NOMO-1 (cell line): ENCODE data around the gene MMP17.
"Not testable (repeated sequence)": the region's sequence is repeated elsewhere in the genome, so short reads cannot be mapped to it uniquely, and the experiment has no call there.

Source experiments
- DNase-seq, 2 experiments: peaks; one replicate each; lab custom pipeline; 2025; ENCODE audit not compliant: unreplicated experiment in 2 of 2; lab: John Stamatoyannopoulos, UW

MMP17 gene

GRCh38 chr12:131799828-131800593, 28.2 kb upstream of the MMP17 start:
- DNase-seq, result no peak

DNA sequence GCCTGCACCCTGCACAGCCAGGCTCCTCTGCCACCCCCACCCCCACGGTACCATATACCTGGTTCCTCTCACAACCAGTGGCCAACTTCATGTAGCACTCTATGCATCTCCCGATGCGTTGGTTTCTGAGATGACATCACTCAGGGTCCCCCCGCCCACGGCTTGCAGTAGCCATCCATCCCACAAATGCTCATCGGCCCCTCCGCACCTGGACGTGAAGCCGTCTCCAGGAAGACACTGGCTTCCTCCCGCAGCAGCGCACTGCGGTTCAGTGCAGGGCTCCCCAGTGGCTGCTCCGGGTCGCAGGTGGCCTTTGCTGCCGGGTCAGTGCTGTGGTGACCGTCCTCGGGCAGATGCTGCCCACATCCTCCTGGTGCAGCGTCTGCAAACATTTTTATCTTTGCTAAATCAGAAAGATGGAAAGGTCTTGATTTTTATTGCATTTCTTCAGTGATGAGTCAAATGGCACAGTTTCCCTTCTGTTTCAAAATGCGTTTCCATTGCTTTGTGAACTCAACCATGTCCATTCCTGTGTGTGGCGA, 27.5 kb upstream of the MMP17 start:
- no peak for DNase-seq

DNA sequence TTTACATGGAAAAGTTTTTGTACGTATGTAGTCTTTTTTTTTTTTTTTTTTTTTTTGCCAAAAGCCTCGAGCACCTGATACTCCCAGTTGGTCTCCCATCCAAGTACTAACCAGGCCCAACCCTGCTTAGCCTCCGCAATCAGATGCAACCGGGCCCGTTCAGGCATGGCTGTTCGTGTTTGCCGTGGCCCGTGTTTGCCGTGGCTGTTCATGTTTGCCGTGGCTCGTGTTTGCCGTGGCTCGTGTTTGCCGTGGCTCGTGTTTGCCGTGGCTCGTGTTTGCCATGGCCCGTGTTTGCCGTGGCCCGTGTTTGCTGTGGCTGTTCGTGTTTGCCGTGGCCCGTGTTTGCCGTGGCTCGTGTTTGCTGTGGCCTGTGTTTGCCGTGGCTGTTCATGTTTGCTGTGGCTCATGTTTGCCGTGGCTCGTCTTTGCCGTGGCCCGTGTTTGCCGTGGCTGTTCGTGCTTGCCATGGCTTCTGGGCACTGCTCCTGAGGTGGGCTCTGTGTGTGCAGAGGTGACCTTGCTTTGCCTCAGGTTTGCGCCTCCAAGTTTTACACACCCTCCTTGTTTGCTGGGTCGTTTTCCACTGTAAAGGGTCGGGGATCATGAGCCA, 26.8 kb upstream of the MMP17 start:
- no peak for DNase-seq

GRCh38 chr12:131803961-131804521, 24.2 kb upstream of the MMP17 start:
- no peak for DNase-seq

DNA sequence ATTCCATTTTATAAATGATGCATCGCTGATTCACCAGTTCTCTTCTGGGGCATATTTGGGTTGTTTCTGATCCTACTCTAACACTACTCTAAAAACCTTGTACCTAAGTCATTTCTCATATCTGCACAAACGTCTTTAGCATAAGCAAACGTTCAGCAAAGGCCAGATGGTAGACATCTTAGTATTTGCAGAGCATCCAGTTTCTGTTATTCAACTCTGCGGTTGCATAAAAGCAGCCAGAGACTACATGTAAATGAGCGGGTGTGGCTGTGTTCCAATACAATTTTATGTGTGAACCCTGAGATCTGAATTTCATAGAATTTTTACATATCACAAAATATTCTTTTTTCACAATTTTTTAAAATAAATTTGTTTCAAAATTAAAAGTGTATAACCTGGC, 22.8 kb upstream of the MMP17 start:
- no peak for DNase-seq

DNA sequence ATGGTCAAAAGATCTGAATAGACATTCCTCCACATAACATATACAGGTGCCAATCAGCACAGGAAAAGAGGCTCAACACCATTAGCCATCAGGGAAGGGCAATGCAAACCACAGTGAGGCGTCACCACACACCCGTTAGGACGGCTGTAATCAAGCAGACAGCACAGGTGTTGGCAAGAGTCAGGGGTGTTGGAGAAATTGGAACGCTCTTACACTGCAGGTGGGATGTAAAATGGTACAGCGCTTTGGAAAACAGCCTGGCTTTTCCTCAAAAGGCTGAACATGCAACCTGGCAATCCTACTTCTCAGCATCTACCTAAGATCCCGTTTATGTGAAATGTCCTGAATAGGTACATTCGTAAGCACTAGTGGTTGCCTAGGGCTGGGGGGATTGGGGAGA, 21.5 kb upstream of the MMP17 start:
- no peak for DNase-seq

DNA sequence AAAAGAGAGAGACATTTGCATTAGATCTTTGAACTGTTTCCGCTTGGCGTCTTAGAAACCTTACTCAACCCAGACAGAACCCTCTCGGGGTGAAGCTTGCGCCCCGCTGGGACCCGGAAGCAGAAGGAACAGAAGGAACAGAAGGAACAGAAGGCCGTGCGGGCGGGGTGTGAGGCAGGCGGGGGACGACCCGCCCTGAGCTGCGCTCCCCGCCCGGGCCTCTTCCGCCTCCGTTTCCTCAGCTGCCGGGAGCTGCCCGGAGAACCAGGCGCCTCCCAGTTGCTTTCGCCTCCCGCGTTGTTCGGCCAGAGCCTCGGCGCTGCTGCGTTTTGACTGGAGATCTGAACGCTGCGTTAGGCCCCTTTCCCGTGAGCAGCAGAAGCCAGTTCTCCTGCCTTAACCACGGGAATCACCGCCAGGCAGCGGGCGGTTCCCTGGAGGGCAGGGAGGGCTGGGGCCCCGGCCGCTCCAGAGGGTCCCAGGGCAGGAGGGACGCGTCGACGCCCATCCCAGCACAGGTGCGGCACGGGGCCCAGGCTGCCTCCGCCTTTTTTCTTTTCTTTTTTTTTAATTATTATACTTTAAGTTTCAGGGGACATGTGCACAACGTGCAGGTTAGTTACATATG, 19.3 kb upstream of the MMP17 start:
- no peak for DNase-seq

DNA sequence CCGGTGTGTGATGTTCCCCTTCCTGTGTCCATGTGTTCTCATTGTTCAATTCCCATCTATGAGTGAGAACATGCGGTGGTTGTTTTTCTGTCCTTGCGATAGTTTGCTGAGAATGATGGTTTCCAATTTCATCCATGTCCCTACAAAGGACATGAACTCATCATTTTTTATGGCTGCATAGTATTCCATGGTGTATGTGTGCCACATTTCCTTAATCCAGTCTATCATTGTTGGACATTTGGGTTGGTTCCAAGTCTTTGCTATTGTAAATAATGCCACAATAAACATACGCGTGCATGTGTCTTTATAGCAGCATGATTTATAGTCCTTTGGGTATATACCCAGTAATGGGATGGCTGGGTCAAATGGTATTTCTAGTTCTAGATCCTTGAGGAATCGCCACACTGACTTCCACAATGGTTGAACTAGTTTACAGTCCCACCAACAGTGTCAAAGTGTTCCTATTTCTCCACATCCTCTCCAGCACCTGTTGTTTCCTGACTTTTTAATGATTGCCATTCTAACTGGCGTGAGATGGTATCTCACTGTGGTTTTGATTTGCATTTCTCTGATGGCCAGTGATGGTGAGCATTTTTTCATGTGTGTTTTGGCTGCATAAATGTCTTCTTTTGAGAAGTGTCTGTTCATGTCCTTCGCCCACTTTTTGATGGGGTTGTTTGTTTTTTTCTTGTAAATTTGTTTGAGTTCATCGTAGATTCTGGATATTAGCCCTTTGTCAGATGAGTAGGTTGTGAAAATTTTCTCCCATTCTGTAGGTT, 18.5 kb upstream of the MMP17 start:
- DNase-seq, result not testable (repeated sequence)

DNA sequence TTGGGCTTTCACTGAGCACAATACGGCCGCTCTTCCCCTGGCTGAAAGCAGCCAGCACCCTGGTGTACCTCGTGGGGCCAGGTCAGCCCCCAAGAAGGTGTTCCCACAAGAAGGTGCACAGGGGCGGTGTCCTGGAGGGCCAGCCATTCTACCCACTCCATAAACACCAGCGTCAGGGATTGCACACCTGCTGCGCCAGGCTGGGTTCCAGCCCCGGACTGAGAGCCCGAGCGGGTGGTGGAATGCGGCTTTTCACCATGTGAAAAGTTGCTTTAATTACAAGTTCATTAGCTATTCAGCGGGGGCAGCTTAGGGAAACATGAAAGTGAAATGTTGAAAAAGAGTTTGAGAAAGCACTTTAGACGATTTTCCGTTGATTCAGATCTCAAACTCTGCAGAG, 17.5 kb upstream of the MMP17 start:
- no peak for DNase-seq

- DNase-seq, result peak in 1 of 2 experiments; percentile 4
Measured at GRCh38 chr12:131815131-131815530, 13.1 kb upstream of the MMP17 start.

DNA sequence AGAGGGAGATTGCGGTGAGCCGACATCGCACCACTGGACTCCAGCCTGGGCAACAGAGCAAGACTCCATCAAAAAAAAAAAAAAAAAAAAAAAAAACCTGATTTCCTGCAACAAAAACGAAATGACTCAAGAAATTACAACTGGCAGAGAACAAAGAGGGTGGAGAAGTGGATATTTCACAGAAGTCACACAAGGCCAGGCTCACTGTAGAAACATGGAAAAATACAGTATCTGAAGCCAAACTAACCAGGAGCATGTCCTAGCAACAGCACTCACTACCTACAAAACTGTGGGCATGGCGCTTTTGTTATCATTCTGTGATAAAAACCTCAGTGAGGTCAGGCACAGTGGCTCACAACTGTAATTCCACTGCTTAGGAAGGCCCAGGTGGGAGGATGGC, 11.7 kb upstream of the MMP17 start:
- DNase-seq, result no peak

- DNase-seq, result no peak
Measured at GRCh38 chr12:131817241-131817640, 11.0 kb upstream of the MMP17 start.

DNA sequence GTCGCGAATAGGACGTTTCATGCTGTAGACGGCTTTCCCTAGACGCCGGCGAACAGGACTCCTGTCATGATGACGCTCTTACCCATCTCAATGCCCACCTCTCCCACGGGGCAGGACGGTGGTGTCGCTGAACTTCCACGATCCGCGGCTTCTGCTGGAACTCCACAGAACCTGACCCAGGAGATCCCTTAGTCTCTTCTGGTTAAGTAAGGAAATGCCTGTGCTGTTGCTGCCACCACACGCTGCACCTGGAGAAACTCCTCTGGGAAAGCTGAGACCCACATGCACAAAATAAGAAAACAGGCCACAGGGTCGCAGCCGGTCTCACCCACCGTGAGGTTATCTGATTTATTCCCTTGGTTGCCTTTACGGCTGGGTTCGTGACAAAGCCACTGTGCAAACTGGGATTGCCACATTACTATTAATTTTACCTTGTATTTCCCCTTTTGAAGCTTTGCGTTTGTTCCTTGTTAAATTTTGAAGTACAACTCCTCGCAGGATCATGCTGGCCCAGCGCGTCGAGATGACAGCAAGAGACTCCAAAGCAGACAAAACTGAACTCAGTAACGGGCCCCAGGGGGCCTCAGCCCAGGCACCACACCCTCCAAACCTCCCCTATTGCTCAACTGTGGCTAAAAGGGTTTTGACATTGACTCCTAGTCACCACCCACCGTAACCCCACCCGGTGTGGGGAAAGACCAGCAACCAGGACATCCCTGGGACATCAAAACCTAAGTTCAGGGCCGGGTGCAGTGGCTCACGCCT, 9.2 kb upstream of the MMP17 start:
- DNase-seq, result peak; percentile 96 to 98

GRCh38 chr12:131824450-131824849, 3.7 kb upstream of the MMP17 start:
- DNase-seq, result no peak

GRCh38 chr12:131825146-131825892, 2.9 kb upstream of the MMP17 start:
- no peak for DNase-seq

- DNase-seq, result no peak
Measured at GRCh38 chr12:131826097-131826928, 1.9 kb upstream of the MMP17 start.

DNA sequence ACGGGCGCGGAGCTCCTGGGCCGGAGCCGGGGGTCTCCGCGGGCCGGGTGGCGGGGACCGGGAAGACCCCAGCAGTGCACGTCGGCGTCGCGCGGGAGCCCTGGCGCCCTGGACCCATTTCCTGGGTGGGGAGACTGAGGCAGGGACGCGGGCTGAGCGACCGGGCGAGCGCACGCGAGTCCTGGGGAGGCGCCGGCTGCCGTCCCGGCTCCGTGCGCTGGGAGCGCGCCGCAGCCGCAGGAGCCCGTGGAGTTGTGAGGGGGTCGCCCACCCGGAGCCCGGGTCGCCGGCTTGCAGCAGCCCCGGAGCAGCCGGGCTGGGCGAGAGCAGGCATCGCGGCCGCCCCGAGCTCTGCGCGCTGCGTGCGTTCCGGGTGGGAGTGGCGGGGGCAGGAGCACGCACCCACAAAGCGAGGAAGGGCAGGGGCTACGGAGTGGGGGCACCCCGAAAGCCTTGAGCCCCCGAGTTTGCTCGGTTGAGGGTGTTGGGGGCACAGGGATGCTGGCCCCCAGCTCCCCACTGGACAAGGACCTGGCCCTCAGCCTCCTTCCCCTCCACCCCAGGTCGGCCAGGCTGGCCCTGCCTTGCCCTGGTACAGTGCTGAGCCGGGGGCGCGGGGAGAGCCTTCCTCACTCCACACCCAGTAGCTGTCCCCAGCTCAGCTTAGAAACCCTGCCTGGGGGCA, 620 bp downstream of the MMP17 start:
- DNase-seq, result peak; percentile 45 to 46

DNA sequence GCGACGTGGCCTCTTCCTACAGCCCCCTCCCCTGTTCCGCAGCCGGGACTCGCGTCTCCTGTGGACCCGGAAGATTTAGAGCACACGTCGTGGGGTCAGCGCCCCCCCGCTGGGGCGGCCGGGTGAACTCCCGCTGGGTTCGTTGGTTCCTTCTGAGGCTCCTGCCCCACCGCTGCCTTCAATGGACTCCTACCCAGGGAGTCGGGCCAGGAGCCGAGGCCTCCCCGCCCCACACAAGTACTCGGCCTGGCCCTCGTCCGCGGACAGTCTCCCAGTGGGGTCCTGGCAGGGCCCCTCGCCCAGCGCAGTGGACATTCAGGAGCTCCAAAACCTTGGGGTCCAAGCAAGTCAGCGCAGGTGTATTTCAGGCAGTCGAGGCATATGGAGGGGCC, 1.2 kb downstream of the MMP17 start:
- DNase-seq, result peak; percentile 45 to 46
